Kidney (tissue), 14 donors: Measurements from ENCODE around the gene NLRP1. TPM values are rescaled to one million over a fixed set of nuclear protein-coding genes. Genes with fewer than 3 reads are reported as not detected.

Source experiments
- DNase-seq, 5 donors: peaks; one replicate each; pipeline ENCODE4 v3.0.0-alpha.2; 2013 to 2020
- FAIRE-seq: peaks from 2 replicates; lab custom pipeline; 2012; peaks lifted over from hg19 to GRCh38; lab: Jason Lieb, UNC
- H3K27ac ChIP-seq, 2 donors: one replicate each; pipeline ENCODE4 v1.7.0; 2013; ENCODE audit warnings: low read depth in 2 of 2, low read length in 2 of 2, inconsistent platforms in 1 of 2
- H3K27me3 ChIP-seq: one replicate; pipeline ENCODE4 v1.7.1; 2013; ENCODE audit warnings: low read length, inconsistent platforms; ENCODE audit not compliant: control insufficient read depth, insufficient read depth
- H3K36me3 ChIP-seq, 3 donors: one replicate each; pipeline versions ENCODE4 v1.7.0 to v1.7.1; 2013; ENCODE audit warnings: low read length in 3 of 3, control low read depth in 1 of 3, inconsistent platforms in 1 of 3; ENCODE audit not compliant: insufficient read depth in 3 of 3, control insufficient read depth in 2 of 3
- H3K4me1 ChIP-seq, 3 donors: one replicate each; pipeline versions ENCODE4 v1.7.0 to v1.7.1; 2013; ENCODE audit warnings: low read length in 3 of 3, inconsistent platforms in 1 of 3, low read depth in 1 of 3; ENCODE audit not compliant: control insufficient read depth in 2 of 3, insufficient read depth in 2 of 3
- H3K4me3 ChIP-seq, 3 donors: one replicate each; pipeline versions ENCODE4 v1.7.0 to v1.8.1; 2013; ENCODE audit warnings: low read length in 3 of 3, control low read depth in 1 of 3, inconsistent platforms in 1 of 3
- H3K9ac ChIP-seq, 3 donors: one replicate each; pipeline versions ENCODE4 v1.7.0 to v1.7.1; 2013; ENCODE audit warnings: low read length in 3 of 3, control low read depth in 1 of 3, inconsistent platforms in 1 of 3
- H3K9me3 ChIP-seq, 3 donors: one replicate each; pipeline versions ENCODE4 v1.7.0 to v1.7.1; 2013; ENCODE audit warnings: low read length in 3 of 3, control low read depth in 1 of 3, inconsistent platforms in 1 of 3; ENCODE audit not compliant: control insufficient read depth in 2 of 3, insufficient read depth in 1 of 3
- intact Hi-C: fragments of 100-400 bp; cut with DNase I; formaldehyde crosslinking; loops from one replicate; pipeline ENCODE4 v1.11.1; 2022
- polyA plus RNA-seq: library from polyadenylated mRNA; stranded (reverse); fragments of 350-450 nt; fragmentation: Illumina TruSeq; extraction: RNeasy Lipid Tissue Mini Kit (QIAGEN cat#74804); gene quantifications from one replicate; pipeline ENCODE4 v1.2.3, GENCODE V29; 2014; ENCODE audit warnings: low read depth, low replicate concordance; ENCODE audit not compliant: insufficient read depth
- total RNA-seq: library from RNA; stranded (reverse); fragmentation: NEBNext Ultra II Directional; extraction: Animal tissue kit (Norgen Biotek cat#: 25700); gene quantifications from one replicate; pipeline ENCODE4 v1.2.1, GENCODE V29; 2021
- TF ChIP-seq, protein P1 (sequence below): IDR thresholded peaks from 3 replicates; pipeline ENCODE4 v1.5.1; 2012; ENCODE audit warnings: mild to moderate bottlenecking, moderate library complexity, borderline replicate concordance; ENCODE audit not compliant: insufficient read depth; ENCODE audit errors: extremely low read depth
- donor health status: control.
- donor health status: control.
- donor health status: control.
- donor health status: control.
- donor health status: control.
- donor health status: DM: yes; HTN: yes; CAD: no.
- donor health status: Normal renal cell carcinoma (clear cell type).

NLRP1 gene
- total and polyA plus RNA-seq, 2 donors from 2014 or later = 11.4 to 19.6 TPM

DNA sequence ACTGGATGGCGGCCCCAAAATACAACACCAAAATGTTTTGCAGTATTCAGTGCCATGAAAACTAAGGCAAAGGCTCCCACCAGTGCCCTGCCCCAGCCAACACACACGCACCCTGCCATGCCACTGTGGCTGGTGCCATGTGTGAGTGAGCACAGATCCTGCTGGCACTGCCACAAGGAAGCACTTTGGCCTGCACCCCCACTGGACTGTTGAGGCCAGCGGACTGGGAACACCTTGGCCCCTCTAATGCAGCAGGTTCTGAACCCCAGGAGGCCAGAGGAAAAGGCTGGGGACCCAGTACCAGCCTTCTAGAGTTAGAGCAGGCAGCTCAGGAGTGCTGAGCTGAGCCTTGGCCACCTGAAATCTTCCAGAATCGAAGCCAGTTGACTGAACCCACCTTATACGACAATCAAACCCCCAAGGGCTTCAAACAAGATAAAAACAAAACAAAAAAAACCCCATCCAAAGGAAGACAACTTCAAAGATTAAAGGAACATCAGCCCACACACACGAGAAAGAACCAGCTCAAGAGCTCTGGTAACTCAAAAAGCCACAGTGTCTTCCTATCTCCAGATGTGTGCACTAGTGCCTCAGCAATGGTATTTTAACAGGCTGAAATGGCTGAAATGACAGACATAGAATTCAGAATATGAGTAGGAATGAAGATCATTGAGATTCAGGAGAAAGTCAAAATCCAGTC is 21.5 kb downstream of the NLRP1 start:
- TF ChIP-seq, protein P1, sequence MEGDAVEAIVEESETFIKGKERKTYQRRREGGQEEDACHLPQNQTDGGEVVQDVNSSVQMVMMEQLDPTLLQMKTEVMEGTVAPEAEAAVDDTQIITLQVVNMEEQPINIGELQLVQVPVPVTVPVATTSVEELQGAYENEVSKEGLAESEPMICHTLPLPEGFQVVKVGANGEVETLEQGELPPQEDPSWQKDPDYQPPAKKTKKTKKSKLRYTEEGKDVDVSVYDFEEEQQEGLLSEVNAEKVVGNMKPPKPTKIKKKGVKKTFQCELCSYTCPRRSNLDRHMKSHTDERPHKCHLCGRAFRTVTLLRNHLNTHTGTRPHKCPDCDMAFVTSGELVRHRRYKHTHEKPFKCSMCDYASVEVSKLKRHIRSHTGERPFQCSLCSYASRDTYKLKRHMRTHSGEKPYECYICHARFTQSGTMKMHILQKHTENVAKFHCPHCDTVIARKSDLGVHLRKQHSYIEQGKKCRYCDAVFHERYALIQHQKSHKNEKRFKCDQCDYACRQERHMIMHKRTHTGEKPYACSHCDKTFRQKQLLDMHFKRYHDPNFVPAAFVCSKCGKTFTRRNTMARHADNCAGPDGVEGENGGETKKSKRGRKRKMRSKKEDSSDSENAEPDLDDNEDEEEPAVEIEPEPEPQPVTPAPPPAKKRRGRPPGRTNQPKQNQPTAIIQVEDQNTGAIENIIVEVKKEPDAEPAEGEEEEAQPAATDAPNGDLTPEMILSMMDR = no peak
- intact Hi-C loops = no loop called here
- no peak overlapping the region for H3K4me3 ChIP-seq
- no peak overlapping the region for H3K9ac ChIP-seq
- no peak overlapping the region for H3K27ac ChIP-seq
- DNase-seq = no peak
- FAIRE-seq = no peak
- no peaks in the 10 kb centered on the region for H3K36me3 ChIP-seq
- H3K9me3 ChIP-seq = no peaks in the 10 kb centered on the region
- no peaks in the 10 kb centered on the region for H3K27me3 ChIP-seq
- H3K4me1 ChIP-seq = no peaks in the 10 kb centered on the region

DNA sequence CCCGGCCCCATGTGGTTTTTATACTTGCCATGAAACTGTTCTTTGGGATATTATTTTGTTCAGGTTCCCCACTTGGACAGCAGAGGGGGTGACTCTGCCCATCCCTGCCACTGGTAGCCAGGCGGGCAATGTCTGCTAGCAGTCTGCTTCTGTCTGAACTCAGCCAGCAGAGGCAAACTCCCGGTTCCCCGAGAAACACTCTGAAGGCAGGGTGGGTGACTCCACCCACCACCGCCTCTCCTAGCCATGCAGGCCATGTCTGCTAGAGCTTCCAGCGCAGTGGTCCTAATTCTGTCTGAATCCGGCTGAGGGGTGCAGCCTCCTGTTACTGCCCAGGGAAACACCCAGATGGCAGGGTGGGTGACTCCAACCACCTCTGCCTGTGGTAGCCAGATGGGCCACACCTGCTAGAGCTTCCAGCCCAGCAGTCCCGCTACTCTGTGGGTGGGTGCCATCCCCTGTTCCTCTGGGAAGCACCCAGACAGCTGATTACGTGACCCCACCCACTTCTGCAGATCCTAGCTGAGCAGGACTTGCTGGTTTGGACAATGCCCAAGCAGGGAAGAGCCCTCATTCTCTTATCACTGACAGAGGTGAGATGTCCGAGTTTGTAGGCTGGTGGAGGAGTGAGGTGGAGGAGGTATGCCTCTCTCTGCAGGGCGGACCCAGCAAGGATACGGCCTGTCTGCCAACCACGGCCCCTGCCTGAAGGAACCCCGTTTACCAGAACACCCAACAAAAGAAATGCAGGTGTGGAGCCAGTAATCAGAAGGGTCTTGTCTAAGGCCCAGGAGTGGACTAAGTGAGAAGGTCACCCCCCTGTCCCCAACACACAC is 22.4 kb downstream of the NLRP1 start:
- H3K9me3 ChIP-seq = no peaks in the 10 kb centered on the region
- H3K27me3 ChIP-seq = no peaks in the 10 kb centered on the region
- FAIRE-seq = no peak
- TF ChIP-seq, protein P1 = no peak
- H3K9ac ChIP-seq = no peak overlapping the region
- H3K4me1 ChIP-seq = no peaks in the 10 kb centered on the region
- intact Hi-C loops = no loop called here
- no peak overlapping the region for H3K27ac ChIP-seq
- H3K36me3 ChIP-seq = no peaks in the 10 kb centered on the region
- no peak for DNase-seq
- H3K4me3 ChIP-seq = no peak overlapping the region

DNA sequence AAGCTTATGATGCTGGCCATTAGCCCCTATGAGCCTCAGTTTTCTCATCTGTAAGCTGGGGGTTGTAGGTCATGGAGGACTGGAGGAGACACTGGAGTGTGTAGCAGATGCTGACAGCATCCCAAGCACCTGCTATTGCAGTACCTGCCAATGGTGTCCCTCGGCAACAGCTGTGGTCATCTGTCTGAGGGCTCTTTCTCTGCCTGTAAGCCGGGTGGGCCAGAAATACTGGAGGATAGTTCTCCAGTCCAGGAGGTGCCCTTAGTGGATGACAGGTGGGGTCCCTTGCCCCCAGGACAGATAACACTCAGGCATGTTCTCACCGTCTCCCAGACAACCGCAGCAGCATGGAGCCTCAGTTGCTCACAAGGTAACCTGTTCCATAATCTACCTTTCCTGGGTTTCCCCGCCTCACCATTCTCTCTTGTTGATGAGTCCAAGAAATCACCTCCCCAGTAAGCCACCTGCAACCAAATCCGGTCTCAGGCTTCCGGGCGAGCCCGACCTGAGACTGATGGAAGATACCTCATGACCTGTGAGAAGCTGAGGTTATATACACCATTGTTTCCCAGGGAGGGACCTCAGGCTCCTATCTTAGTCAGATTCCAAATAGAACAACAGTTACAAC is 23.8 kb downstream of the NLRP1 start:
- Histone ChIP-seq H3K4me1 (no peaks in the 10 kb centered on the region), H3K27ac (no peak overlapping the region), H3K27me3 (no peaks in the 10 kb centered on the region), H3K9ac (no peak overlapping the region), H3K36me3 (no peaks in the 10 kb centered on the region), H3K4me3 (no peak overlapping the region), H3K9me3 (no peaks in the 10 kb centered on the region)
- FAIRE-seq (no peak), DNase-seq (peak in 1 of 5 donors; percentile 27)
- TF ChIP-seq, protein P1 = no peak
- intact Hi-C loops = no loop called here
